Testis (tissue), 3 donors: ENCODE results near the gene TMEM272. TPM values are rescaled to one million over a fixed set of nuclear protein-coding genes. Genes with fewer than 3 reads are reported as not detected.

Source experiments
- DNase-seq: peaks from one replicate; pipeline ENCODE4 v3.0.0-alpha.2; 2019
- H3K27ac ChIP-seq, 2 donors: fragments of 200-600 bp; sonication (generic); one replicate each; pipeline ENCODE4 v1.5.1; 2019
- H3K27me3 ChIP-seq: fragments of 200-600 bp; sonication (generic); one replicate; pipeline ENCODE4 v1.5.1; 2019
- H3K36me3 ChIP-seq: fragments of 200-600 bp; sonication (generic); one replicate; pipeline ENCODE4 v1.5.1; 2017; ENCODE audit warnings: low read depth; ENCODE audit errors: missing control alignments
- H3K4me1 ChIP-seq: fragments of 200-600 bp; sonication (generic); one replicate; pipeline ENCODE4 v1.5.1; 2019
- H3K4me3 ChIP-seq, 2 donors: fragments of 200-600 bp; sonication (generic); one replicate each; pipeline ENCODE4 v1.5.1; 2017 to 2019
- H3K9me3 ChIP-seq: fragments of 200-600 bp; sonication (generic); one replicate; pipeline ENCODE4 v1.5.1; 2017
- CTCF ChIP-seq, 3 experiments: fragments of 450-650 bp in 2 of 3; fragments of 200-600 bp in 1 of 3; sonication (generic) in 1 of 3; IDR thresholded peaks; one replicate each; pipeline ENCODE4 v1.5.1; 2016 to 2019; ENCODE audit warnings: antibody characterized with exemption in 3 of 3, mild to moderate bottlenecking in 2 of 3, moderate library complexity in 1 of 3
- POLR2A ChIP-seq: fragments of 450-650 bp; IDR thresholded peaks from one replicate; pipeline ENCODE4 v1.6.1; 2017; ENCODE audit warnings: antibody characterized with exemption, mild to moderate bottlenecking, moderate library complexity
- WGBS, 2 donors: methylation state at CpG; one replicate each; pipeline ENCODE4 v1.1.5; 2018; 5-methylcytosine and 5-hydroxymethylcytosine counted together
- intact Hi-C: fragments of 100-400 bp; cut with DNase I; formaldehyde crosslinking; loops from one replicate; pipeline ENCODE4 v1.15.1; 2023; ENCODE audit warnings: low total_unique reads
- polyA plus RNA-seq: library from polyadenylated mRNA; stranded (reverse); fragments of 350-450 nt; fragmentation: Illumina TruSeq; extraction: RNeasy Lipid Tissue Mini Kit (QIAGEN cat#74804); gene quantifications from one replicate; pipeline ENCODE4 v1.2.3, GENCODE V29; 2014; ENCODE audit warnings: low read depth, low replicate concordance; ENCODE audit not compliant: insufficient read depth
- total RNA-seq, 2 donors: library from RNA; depleted of rRNA; stranded (reverse); fragments of >200 nt; gene quantifications; one replicate each; pipeline ENCODE4 v1.2.3, GENCODE V29; 2016

The TMEM272 gene
- total and polyA plus RNA-seq, 3 donors from 2014 or later, result 0.50 to 1.9 (median 1.7) TPM

- H3K4me1 ChIP-seq, result peaks cover 29% of the 10 kb centered on the region
- no peaks in the 10 kb centered on the region for H3K27me3 ChIP-seq
- TF ChIP-seq POLR2A (no peak), CTCF (IDR thresholded peaks at IDR 0.05) (no peak)
- no peaks in the 10 kb centered on the region for H3K9me3 ChIP-seq
- intact Hi-C loops, result no loop called here
- H3K27ac ChIP-seq, result peak overlapping the region; percentile 68 to 89
- DNase-seq, result peak; percentile 87
- 50 to 51% methylated on average over 12 of the region's 12 CpGs for WGBS, 2 donors
- H3K4me3 ChIP-seq, result no peak overlapping the region
- no peaks in the 10 kb centered on the region for H3K36me3 ChIP-seq
These were observed 80.5 kb downstream of the TMEM272 start for GRCh38 chr13:51764184-51765141.

- Histone ChIP-seq H3K27me3 (no peaks in the 10 kb centered on the region), H3K4me3 (no peak overlapping the region), H3K36me3 (no peaks in the 10 kb centered on the region), H3K27ac (peak overlapping the region; percentile 68 to 89), H3K9me3 (no peaks in the 10 kb centered on the region), H3K4me1 (peaks cover 19% of the 10 kb centered on the region)
- 91 to 95% methylated on average over 2 of the region's 2 CpGs for WGBS, 2 donors
- intact Hi-C loops, result no loop called here
- no peak for DNase-seq
- TF ChIP-seq POLR2A (no peak), CTCF (IDR thresholded peaks at IDR 0.05) (no peak)
These were observed 81.5 kb downstream of the TMEM272 start for GRCh38 chr13:51763486-51763885.

Other genes starting within 250 kb of the TMEM272 start
- gene DHRS12, start 41.0 kb downstream of the TMEM272 start, total RNA-seq, result 10 to 100 TPM; 11.4 to 16.8 TPM
- gene DHRS12, start 41.0 kb downstream of the TMEM272 start, polyA plus RNA-seq, result 15.9 TPM
- gene CCDC70, start 16.8 kb upstream of the TMEM272 start, total RNA-seq, result 10 to 100 TPM; 35.7 to 82.2 TPM
- 175 TPM for gene CCDC70, start 16.8 kb upstream of the TMEM272 start, polyA plus RNA-seq
- gene ATP7B, start 166.3 kb upstream of the TMEM272 start, total RNA-seq, result 10 to 100 TPM; 18.7 to 41.3 TPM
- 47.9 TPM for gene ATP7B, start 166.3 kb upstream of the TMEM272 start, polyA plus RNA-seq
- 10 to 100 TPM; 24.4 to 36.5 TPM for gene ALG11, start 167.2 kb upstream of the TMEM272 start, total RNA-seq
- gene ALG11, start 167.2 kb upstream of the TMEM272 start, polyA plus RNA-seq, result 14.5 TPM
- 10 to 100 TPM; 18.8 to 22.4 TPM for gene UTP14C, start 179.5 kb upstream of the TMEM272 start, total RNA-seq
- 9.7 TPM for gene UTP14C, start 179.5 kb upstream of the TMEM272 start, polyA plus RNA-seq